Adipocyte (in vitro differentiated cells): ENCODE results near the gene SMARCAL1.

Experiments used
- DNase-seq: peaks from one replicate; pipeline ENCODE4 v3.0.0-alpha.2; 2015; ENCODE audit warnings: low read depth
- H3K27me3 ChIP-seq: replicated peaks from 2 replicates; pipeline ENCODE4 v1.7.0; 2013; ENCODE audit warnings: mild to moderate bottlenecking, low read length, moderate library complexity; ENCODE audit not compliant: control insufficient read depth, insufficient read depth
- H3K36me3 ChIP-seq: 2 replicates; pipeline ENCODE4 v1.7.0; 2013; ENCODE audit warnings: low read length, mild to moderate bottlenecking, moderate library complexity; ENCODE audit not compliant: control insufficient read depth, insufficient read depth, severe bottlenecking
- H3K4me1 ChIP-seq: 2 replicates; pipeline ENCODE4 v1.7.0; 2013; ENCODE audit warnings: mild to moderate bottlenecking, low read length, moderate library complexity; ENCODE audit not compliant: control insufficient read depth, insufficient read depth
- H3K4me3 ChIP-seq: 2 replicates; pipeline ENCODE4 v1.7.0; 2013; ENCODE audit warnings: mild to moderate bottlenecking, low read length, moderate library complexity
- H3K9ac ChIP-seq: 2 replicates; pipeline ENCODE4 v1.7.0; 2013; ENCODE audit warnings: mild to moderate bottlenecking, low read length, moderate library complexity
- H3K9me3 ChIP-seq: 2 replicates; pipeline ENCODE4 v1.7.0; 2013; ENCODE audit warnings: mild to moderate bottlenecking, low read length, moderate library complexity; ENCODE audit not compliant: control insufficient read depth

The SMARCAL1 gene

DNA sequence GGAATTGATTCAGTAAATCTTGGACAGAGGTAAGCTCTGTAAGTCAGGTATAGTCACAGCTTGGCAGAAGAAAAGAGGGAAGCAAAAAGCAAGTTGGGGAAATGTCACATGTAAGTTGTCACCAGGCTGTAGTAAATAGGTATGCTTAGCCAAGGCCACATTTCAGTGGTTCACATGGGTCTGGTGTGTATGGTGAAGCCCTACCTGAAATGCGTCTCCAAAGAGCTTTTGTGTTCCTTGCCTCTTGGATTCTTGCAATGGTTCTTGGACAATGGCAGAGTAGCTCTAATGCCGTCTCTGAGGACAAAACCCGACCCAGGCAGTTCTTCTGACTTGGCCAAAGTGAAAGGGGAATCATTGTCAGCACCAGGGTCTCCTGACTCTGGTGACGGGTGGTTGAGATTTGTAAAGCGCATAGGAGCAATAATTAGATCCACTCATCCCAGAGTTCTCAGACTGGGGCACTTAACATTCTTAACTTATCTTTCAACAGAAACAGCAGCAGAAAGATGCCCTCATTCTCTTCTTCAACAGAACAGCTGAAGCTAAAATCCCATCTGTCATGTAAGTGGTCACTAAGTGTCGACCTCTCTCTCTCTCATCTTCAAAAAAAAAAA lies 51.9 kb downstream of the SMARCAL1 start:
- Histone ChIP-seq H3K9me3 (no peaks in the 10 kb centered on the region), H3K9ac (no peak overlapping the region), H3K4me3 (no peak overlapping the region), H3K4me1 (no peaks in the 10 kb centered on the region), H3K27me3 (no peaks in the 10 kb centered on the region), H3K36me3 (peaks cover 13% of the 10 kb centered on the region)
- DNase-seq = no peak

DNA sequence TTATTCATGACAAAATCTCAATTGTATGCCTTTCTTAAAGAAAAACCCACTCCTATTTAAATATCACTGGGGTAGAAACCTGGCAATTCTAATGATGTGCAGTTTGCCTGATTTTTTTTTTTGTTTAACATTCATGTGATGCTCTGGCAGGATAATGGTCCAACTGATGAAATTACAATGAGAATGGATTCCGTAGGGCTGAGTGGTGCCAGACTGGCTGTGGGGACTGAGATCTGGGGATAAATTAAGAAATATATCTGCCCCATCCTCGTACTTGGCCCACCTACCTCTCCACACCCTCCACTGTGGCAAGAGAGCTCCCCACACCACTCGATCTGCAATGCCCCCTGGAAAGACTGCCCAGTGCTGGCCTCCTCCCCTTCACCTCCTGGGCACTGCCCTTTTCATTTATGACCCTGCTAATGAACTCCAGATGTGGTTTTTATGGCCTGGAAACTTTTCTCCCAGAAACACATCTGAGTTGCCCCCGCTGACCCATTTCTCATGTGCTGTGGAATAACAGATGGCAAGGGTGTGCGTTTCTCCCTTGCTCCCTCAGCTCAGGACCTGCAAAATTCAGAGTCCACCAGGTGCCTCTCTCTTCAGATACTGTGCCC lies 53.4 kb downstream of the SMARCAL1 start:
- Histone ChIP-seq H3K9ac (no peak overlapping the region), H3K36me3 (peaks cover 14% of the 10 kb centered on the region), H3K9me3 (no peaks in the 10 kb centered on the region), H3K4me1 (no peaks in the 10 kb centered on the region), H3K27me3 (no peaks in the 10 kb centered on the region), H3K4me3 (no peak overlapping the region)
- no peak for DNase-seq

- Histone ChIP-seq H3K36me3 (peaks cover 27% of the 10 kb centered on the region), H3K9me3 (no peaks in the 10 kb centered on the region), H3K4me1 (no peaks in the 10 kb centered on the region), H3K4me3 (no peak overlapping the region), H3K27me3 (no peaks in the 10 kb centered on the region), H3K9ac (no peak overlapping the region)
- DNase-seq = no peak
Measured at GRCh38 chr2:216467845-216468244, 55.6 kb downstream of the SMARCAL1 start.

- DNase-seq = no peak
- Histone ChIP-seq H3K27me3 (no peaks in the 10 kb centered on the region), H3K36me3 (peaks cover 31% of the 10 kb centered on the region), H3K4me1 (no peaks in the 10 kb centered on the region), H3K4me3 (no peak overlapping the region), H3K9ac (no peak overlapping the region), H3K9me3 (no peaks in the 10 kb centered on the region)
Measured at GRCh38 chr2:216469661-216470060, 57.4 kb downstream of the SMARCAL1 start.

DNA sequence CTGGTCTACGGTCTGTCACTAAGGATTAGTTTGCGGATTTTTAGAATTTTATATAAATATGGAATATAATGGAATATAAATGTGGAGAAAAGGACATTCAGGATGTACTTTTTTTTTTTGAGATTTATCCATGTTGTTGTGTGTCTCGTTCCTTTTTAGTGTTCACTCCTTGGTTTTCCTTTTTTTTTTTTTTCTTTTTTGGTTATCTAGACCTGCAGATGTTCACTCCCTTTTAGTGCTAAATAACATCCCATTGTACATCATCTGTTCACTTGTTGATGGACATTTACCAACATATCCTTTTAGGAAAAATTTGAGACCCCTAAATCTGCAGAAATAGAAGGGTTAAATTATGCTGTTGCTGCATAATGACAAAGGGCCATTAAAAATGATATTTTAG lies 60.9 kb downstream of the SMARCAL1 start:
- H3K9me3 ChIP-seq = no peaks in the 10 kb centered on the region
- no peak overlapping the region for H3K4me3 ChIP-seq
- no peak overlapping the region for H3K9ac ChIP-seq
- no peaks in the 10 kb centered on the region for H3K4me1 ChIP-seq
- peaks cover 50% of the 10 kb centered on the region for H3K36me3 ChIP-seq
- no peak for DNase-seq
- H3K27me3 ChIP-seq = no peaks in the 10 kb centered on the region

GRCh38 chr2:216474925-216475670 lies 62.8 kb downstream of the SMARCAL1 start:
- no peak for DNase-seq
- Histone ChIP-seq H3K36me3 (peaks cover 60% of the 10 kb centered on the region), H3K4me3 (no peak overlapping the region), H3K27me3 (no peaks in the 10 kb centered on the region), H3K9ac (no peak overlapping the region), H3K9me3 (no peaks in the 10 kb centered on the region), H3K4me1 (no peaks in the 10 kb centered on the region)

- Histone ChIP-seq H3K9me3 (no peaks in the 10 kb centered on the region), H3K36me3 (peaks cover 63% of the 10 kb centered on the region), H3K4me1 (no peaks in the 10 kb centered on the region), H3K9ac (no peak overlapping the region), H3K4me3 (no peak overlapping the region), H3K27me3 (no peaks in the 10 kb centered on the region)
- no peak for DNase-seq
Measured at GRCh38 chr2:216475767-216476166, 63.5 kb downstream of the SMARCAL1 start.

GRCh38 chr2:216477283-216478035 lies 65.2 kb downstream of the SMARCAL1 start:
- Histone ChIP-seq H3K36me3 (peaks cover 56% of the 10 kb centered on the region), H3K9ac (no peak overlapping the region), H3K9me3 (no peaks in the 10 kb centered on the region), H3K27me3 (no peaks in the 10 kb centered on the region), H3K4me3 (no peak overlapping the region), H3K4me1 (no peaks in the 10 kb centered on the region)
- no peak for DNase-seq

- H3K9ac ChIP-seq = no peak overlapping the region
- H3K4me1 ChIP-seq = no peaks in the 10 kb centered on the region
- H3K27me3 ChIP-seq = no peaks in the 10 kb centered on the region
- H3K36me3 ChIP-seq = peaks cover 58% of the 10 kb centered on the region
- H3K9me3 ChIP-seq = no peaks in the 10 kb centered on the region
- H3K4me3 ChIP-seq = no peak overlapping the region
- peak; percentile 51 for DNase-seq
Measured at GRCh38 chr2:216478151-216478550, 65.9 kb downstream of the SMARCAL1 start.

- DNase-seq = no peak
- H3K9me3 ChIP-seq = no peaks in the 10 kb centered on the region
- no peak overlapping the region for H3K9ac ChIP-seq
- peaks cover 56% of the 10 kb centered on the region for H3K36me3 ChIP-seq
- no peaks in the 10 kb centered on the region for H3K27me3 ChIP-seq
- H3K4me1 ChIP-seq = no peaks in the 10 kb centered on the region
- no peak overlapping the region for H3K4me3 ChIP-seq
Measured at GRCh38 chr2:216478791-216479190, 66.5 kb downstream of the SMARCAL1 start.

GRCh38 chr2:216480221-216480620 lies 67.9 kb downstream of the SMARCAL1 start:
- Histone ChIP-seq H3K27me3 (no peaks in the 10 kb centered on the region), H3K36me3 (peaks cover 53% of the 10 kb centered on the region), H3K4me3 (no peak overlapping the region), H3K9me3 (no peaks in the 10 kb centered on the region), H3K9ac (no peak overlapping the region), H3K4me1 (no peaks in the 10 kb centered on the region)
- DNase-seq = no peak
